Left renal pelvis (tissue), 4 donors: ENCODE data around the gene APEH. TPM values are rescaled to one million over a fixed set of nuclear protein-coding genes. Genes with fewer than 3 reads are reported as not detected.
A peak's percentile ranks its signal among the peaks of the same experiment; 100 is the strongest.

ENCODE experiments used
- DNase-seq, 4 donors: peaks; one replicate each; pipeline ENCODE4 v3.0.0-alpha.2; 2013; ENCODE audit warnings: low read depth in 4 of 4, low spot score in 3 of 4
- polyA plus RNA-seq, 4 donors: library from polyadenylated mRNA; unstranded; fragments of 120-200 nt; gene quantifications; one replicate each; pipeline ENCODE4 v1.2.1, GENCODE V29; 2013; ENCODE audit not compliant: insufficient read length in 4 of 4

Gene APEH
- 100 to 1,000 TPM in 3 of 4 donors, 10 to 100 TPM in 1; 76.0 to 158 (median 140) TPM for polyA plus RNA-seq

DNA sequence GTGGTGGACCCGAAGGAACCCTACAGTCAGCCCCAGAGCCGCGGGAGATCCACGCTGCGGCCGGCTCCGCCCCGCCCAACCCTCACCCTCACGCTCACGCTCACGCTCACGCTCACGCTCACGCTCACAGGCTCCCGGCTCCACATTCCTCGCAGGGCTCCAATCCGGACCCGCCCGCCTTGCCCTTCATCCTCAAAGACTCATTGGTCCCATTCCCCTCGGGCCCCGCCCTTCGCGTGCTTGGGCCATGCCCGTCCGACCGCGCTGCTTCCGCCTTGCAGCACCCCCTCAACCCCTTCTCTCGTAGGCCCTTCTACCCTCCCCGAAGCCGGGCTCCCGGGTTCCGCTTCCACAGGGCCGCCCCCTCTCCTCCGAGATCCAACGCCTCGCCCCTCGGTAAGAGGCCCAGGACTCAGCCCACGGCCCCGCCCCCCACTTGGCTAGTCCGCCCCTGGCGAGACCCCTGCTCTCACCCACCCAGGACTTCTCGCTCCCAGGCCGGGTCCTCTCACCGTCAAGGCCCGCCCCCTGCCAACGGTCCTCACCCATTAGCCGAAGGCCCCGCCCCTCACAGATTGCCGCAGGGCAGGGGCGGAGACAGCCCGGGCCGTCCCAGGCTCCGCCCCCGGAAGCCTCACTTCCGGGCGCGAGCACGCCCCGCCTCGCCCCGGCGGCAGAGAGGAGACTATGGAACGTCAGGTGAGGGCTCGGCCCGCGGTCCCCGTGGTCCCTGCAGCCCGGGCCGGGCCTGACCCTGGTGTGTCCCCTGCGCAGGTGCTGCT lies at the start of gene APEH:
APEH (plus strand) TSS at position 637 of the 782 bp plus-strand sequence; CDS start at position 688, 51 bp downstream.
- peak; percentile 87 to 92 (median 90) for DNase-seq

DNA sequence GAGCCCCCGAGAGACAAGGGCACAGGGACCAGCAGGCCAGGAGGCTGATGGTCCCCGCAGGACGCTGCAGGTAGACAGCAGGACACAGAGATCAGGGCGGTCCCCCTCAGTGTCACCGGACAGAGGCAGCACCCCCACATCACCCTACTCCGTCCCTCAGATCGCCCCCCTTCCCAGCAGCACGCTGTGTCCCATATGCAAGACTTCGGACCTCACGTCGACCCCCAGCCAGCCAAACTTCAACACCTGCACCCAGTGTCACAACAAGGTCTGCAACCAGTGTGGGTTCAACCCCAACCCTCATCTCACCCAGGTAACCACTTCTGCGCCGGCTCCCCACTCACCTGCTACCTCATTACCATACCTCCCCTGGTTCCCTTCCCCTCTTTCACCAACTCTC lies 49.1 kb upstream of the APEH start:
- DNase-seq = no peak

DNA sequence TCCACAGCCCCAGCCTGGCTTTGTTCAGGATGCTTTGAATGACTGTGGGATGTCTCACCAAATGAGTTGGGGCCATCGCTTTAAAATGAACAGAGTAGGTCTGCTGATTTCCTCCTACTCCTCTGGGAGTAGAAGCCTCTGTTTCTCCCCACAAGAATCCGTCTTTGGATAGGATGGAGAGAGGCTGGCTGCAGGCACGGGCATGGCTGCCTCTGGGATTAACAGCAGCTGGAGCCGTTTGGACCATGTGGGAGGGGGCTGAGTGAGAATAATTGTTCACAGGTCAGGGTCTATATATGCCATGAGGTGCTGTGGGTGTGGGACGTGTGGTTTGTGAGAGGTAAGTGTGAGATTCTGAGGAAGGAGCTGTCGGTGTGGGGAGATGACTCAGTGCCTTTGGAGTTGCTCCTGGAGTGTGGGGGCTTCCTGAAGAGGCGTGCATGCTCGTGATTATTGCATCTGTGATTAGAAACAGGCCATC lies 48.0 kb upstream of the APEH start:
- no peak for DNase-seq

DNA sequence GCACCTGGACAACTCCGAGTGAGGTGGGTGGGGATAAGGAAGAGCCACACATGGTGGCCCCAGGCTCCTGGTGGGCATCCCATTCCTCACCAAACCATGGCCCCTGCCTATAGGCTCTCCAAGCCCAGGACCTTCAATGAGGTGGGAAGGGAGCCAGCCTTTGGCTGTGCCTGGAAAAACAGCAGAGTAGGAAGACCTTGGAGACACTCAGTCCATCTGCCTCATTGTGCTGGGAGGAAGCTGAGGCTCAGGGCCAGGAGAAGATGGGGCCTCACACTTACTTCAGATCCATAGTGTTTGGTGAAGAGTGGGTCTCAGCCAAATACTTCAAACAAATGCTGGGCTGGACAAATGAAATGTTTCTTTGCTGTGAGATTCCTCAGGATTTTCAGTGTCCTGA lies 47.4 kb upstream of the APEH start:
- DNase-seq = no peak

DNA sequence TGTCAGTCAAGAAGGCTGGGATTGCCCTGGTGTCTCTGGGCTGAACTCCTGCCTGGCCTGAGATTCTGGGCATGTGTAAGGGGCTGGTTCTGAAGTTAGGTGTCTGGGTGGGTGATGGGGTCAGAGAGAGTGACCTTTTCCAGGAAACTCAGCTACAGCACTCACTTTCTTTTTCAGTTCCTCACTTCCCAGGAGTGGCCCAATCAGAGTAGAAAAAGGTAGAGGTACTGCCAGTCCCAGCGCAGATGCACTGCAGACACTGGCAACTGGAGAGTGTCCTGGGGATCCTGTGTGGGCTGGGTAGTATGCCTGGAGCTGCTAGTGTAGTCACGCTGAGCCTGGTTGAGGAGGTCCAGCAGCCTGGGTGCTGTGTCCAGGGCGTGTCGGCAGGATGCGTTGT lies 46.5 kb upstream of the APEH start:
- no peak for DNase-seq

DNA sequence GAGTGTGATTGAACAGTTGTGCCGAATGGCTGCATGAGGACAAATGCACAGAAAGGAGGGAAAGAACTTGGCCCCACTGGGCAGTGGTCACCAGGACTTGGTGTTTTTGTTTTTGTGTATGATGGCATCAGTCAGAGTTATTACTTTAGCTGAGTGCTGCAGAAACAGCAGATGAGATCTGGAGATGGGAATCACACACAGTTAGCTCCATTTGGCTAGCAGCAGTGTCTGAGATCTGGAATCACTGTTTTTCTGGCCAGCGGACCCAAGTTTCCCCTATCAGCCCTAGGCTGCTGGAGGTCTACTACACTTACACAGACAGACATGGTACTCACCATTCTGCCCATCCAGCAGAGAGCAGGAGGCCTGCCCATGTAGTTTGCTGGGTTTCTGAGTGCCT lies 45.9 kb upstream of the APEH start:
- DNase-seq = no peak

DNA sequence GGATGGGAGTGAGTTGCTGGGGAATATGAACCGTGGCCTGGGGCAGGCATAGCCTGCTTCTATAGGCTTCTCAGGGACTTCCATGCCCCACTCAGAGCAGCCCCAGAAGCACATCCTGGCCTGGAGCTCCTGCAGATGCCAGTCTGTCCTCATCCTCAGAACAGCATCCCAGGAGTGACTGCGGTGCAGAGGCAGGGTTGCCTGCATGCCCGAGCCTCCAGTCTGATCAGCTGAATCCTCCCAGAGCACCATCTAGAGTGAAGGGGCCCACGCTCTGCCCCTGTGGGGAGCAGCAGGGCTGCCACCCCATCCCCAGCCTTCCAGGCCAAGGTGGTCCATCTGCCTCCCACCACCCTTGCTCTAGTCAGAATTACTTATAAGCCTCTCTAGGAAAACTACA lies 44.7 kb upstream of the APEH start:
- DNase-seq = no peak

DNA sequence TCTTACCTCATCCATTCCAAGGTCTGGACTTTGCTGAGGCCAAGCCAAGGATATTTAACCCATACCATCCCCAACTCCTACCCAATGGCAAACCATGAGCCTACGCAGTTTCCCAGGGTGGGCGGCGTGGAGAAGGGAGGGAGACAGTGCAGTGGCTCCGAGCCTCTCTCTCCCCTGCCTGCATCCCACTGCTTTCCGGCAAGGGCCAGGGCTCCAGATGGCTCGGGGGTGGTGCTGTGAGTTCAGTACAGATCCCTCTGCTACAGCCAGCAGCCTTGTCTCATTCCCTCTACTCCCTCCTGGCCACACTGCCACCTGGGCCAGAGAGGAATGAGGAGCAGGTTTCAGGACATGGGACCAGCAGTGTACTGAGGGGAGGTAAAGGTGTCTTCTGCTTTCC lies 44.3 kb upstream of the APEH start:
- no peak for DNase-seq

DNA sequence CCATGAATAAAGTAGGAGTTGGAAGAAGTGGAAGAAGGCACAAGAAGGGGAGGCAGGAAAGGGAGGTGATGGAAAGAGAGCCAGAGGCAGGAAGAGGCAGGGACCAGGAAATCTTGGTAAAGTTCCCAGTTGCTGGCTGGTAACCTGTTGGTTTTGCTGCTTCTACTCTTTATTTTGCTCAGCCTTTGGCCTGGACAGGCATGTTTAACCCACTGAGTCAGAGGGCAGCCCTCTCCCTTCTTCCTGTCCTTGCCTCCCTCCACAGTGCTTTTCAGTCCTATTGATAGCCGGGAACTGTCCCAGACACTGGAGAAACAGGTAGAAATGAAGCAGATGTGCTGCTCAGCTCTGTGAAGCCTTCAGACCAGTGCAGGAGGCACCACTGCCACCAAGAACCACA lies 43.4 kb upstream of the APEH start:
- DNase-seq = no peak

DNA sequence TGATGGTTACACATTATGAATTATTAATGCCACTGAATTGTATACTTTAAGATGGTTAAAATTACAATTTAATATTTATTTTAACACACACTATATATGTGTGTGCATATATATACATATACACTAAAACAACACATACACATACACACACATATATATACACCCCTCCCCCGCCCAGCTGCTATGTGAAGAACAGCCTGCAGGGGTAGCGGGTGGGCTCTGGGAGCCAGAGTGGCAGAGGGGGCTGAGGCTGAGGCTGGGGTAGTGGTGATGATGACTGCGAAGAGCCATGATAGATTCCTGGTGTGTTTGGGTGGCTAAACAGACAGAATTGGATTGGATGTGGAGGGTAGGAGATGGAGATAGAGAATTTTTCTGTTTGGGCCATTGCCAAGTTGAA lies 39.4 kb upstream of the APEH start:
- DNase-seq = no peak

DNA sequence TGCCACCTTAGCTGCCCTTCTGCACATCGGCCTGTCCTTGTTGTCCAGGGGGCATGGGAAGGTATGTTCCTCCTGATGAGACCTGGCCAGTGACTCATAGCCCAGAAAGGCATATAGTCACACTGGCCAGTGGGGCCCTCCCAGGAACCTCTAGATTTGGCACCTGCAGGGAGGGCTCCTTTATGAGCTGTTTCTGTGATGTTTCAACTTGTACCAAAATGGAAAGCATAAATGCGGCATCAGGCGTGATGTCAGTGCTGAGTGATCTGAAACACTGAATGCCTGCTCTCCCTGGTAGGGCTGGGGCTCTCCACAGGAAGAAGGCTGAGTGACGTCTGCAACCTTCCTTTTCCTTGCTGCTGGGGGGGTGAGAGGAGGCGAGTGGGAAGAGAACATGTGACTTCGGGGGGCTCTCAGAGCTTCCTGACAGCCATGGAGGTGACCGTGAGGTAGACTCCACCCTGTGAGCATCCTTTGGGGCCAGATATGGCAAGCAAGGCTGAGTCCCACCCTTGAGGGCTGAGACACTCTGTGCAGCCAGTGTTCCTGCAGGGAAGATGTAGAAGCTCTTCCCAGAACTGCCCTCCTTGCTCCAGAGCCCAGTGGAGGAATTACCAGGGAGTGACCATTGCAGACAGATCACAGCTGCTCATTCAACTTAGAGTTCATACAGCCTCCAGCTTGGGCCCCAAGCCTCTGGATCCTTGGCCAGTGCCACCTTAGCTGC lies 37.1 kb upstream of the APEH start:
- no peak for DNase-seq

DNA sequence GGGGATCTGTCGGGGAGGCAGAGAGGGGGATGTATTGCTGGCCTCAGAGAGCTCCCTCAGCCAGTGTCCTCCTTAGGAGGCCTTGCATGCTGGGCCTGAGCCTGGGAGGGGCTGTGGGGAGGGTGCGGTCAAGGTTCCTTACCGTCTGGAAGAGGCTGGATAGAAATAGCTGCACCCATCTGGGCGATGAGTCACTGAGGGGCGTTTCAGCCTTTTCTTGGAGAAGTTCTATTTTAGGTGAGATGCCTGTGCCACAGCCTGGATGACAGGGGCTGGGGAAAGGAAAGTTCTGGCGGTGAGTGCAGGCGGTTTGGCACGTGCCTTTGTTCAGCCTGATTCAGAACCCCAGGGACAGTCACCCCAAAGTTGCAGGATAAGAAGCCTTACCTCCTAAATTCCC lies 35.7 kb upstream of the APEH start:
- DNase-seq = no peak

DNA sequence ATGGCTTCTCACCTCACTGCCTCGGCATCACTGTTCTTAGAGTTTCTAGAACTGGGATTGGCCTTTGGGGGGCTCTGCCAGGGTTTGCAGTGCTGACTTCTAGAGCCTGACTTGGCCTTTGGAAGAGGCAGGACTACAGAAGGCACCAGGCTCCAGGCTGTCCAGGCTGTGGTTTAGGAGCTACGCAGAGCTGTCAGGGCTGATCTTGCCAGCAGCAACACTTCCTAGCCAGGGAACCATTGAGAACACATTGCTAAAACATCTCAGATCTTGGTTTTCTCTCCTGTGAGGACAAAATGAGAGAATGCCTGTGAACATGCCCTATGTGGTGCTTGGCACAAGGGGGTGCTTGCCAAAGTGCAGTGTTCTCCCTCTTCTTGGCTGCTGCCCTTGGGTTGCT lies 34.6 kb upstream of the APEH start:
- DNase-seq = no peak

DNA sequence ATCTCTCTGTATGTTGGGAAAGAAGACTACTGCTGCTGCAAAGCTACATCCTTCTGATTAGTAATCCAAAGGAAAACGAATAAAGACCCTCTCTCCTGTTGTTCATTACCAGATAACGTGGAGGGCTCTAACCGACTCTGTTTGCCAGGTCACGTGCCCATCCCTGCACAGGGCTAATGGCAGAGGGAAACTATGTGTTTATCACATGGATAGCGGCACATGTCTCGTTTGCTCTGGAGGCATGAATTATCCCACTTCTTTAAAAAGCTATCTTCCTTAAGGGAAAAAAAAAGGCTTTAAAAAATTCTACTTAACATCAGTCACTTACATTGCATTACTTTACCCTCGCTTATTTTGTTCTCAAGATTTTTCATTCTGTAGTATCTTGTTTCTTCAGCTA lies 32.9 kb upstream of the APEH start:
- DNase-seq = no peak

DNA sequence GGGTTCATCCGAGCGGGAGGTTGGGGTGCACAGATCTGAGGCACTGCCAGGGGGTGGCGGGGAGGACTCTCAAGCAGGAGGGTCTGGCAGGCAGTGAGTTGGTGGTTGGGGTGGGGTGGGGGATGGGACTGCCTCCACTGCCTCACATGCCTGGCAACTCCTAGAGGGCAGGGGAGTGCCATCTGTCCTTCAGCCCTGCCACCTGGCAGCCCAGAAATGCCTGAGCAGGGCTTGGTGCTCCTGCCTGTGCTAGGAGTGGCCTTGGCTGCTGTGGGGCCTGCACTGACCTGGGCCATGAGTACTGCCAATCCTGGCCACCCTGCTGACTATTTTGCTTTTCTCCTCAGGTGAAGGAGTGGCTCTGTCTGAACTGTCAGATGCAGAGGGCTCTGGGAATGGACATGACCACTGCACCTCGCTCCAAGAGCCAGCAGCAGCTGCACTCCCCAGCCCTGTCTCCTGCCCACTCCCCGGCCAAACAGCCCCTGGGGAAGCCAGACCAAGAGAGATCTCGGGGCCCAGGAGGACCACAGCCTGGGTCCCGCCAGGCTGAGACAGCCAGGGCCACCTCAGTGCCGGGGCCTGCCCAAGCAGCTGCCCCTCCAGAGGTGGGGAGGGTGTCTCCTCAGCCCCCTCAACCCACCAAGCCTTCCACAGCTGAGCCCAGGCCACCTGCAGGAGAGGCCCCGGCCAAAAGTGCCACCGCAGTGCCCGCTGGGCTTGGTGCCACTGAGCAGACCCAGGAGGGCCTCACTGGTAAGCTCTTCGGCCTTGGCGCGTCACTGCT lies 32.0 kb upstream of the APEH start:
- no peak for DNase-seq

DNA sequence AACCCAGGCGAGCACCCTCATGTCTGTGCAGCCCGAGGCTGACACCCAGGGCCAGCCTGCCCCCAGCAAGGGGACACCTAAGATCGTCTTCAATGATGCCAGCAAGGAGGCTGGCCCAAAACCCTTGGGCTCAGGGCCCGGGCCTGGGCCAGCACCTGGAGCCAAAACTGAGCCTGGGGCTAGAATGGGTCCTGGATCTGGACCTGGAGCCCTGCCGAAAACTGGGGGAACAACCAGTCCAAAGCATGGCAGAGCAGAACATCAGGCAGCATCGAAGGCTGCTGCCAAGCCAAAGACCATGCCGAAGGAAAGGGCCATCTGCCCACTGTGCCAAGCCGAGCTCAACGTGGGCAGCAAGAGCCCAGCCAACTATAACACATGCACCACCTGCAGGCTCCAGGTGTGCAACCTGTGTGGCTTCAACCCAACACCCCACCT lies 31.4 kb upstream of the APEH start:
- DNase-seq = no peak

DNA sequence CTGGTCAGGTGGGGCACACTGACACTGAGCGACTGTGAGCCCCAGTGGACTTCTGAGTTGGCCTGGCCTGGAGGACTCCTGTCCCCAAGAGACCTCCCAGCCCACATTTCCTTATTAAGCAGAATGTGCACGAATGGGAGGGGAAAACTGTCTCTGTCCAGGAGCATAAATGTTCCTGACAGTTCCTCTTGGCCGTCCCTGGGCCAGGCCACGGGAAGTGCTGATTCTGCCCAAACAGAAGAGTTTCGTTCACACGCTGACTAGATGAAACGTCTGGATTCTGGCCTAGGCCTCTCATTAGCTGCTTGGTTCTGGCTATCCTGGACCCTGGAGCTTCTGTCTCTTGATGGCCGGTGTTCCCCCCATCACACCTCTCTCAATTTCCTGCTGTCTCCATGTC lies 29.5 kb upstream of the APEH start:
- no peak for DNase-seq

DNA sequence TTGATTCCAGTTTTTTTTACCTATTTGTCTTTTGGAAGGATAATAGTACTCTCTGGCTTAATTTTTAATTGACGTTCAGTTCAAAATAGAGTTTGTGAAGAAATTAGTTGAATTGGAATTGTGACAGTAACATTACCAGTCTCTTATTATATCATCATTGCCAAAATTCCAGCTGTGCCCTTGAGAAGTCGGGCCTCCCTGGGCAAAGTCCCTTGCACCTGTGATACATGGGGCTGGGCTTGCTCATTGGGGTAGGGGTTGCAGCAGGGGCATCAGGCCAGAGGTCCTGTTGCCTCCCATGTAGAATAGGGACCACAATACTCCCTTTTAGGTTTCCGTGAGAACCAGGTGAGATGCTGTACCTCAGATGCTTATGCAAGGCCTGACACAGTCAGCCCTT lies 27.9 kb upstream of the APEH start:
- no peak for DNase-seq

DNA sequence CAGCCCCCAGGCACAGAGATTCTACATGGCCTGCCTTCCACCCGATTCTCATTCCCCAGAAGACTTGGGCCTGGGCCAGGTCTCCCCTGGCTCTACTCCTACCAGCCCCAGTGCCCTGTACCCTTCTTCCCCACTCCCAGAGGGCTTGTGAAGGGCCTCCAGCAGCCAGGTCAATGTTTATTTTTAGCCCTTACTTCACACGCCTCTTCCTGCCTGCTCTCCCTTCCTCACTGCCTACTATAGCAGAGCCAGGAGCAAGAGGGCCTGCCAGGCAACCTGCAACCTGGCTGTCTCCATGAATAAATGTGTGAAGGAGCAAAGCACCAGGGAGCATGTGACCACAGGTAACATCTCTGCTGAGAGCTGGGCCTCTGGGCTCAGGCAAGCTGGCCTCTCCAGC lies 26.4 kb upstream of the APEH start:
- DNase-seq = no peak

DNA sequence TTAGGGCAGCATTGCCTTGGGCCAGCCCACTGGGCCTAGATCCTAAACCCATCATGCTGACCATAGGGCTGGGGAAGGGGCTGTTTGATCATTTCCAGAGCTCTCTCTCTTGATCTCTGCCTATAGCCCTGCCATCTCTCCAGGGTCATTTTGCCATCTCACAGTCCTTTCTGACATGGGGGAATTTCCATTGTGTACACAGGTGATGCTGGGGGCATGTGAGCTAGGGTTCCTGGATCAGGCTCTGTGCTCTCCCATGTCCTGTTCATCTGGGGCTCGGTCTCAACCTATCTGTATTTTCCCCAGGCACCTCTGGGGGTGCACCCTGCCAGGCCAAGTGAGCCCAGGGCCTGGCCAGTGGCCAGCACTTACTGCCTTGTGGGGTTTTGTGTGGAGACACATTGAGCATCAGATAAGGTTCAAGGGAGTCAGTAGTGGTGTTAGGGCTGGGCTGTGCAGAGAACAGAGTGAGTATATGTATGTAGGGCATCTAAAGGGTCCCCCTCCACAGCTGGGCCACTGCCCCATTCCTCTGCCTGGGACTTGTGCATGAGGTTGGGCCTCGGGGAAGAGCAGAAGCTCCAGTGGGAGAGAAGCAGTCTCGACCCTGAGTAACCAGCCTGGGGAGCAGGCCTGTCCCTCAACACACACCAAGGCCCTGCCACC lies 25.7 kb upstream of the APEH start:
- no peak for DNase-seq

DNA sequence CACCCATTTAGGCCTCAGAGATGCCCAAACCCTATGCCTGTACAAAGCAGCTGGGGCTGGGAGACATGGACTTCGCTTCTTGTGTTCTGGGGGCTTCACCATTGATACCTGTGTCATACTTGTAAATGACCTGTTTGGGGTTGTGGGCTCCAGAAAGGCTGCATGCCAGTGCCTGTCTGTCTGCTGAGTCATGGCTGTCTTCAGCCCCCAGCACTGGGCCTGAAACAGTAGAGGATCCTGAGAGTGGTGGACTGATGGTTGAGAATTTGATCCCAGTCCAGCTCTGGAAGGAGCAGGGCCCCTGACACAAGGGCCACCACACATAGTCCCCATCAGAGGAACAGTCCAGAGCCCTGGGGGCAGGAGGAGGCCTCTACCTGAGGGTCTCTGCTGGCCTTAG lies 24.6 kb upstream of the APEH start:
- no peak for DNase-seq
